Measurements from ENCODE around the gene C5orf47.

The C5orf47 gene

GRCh38 chr5:173988554-173989431, at the start of gene C5orf47:
Gene C5orf47, plus strand, starts transcription at chr5:173989170. Its CDS starts 94 bp downstream, at chr5:173989264.
- no peak for DNase-seq

- DNase-seq = no peak
Observed at GRCh38 chr5:173940269-173940668, 48.7 kb upstream of the C5orf47 start.

GRCh38 chr5:173941102-173941501, 47.9 kb upstream of the C5orf47 start:
- no peak for DNase-seq

GRCh38 chr5:173941758-173942401, 47.1 kb upstream of the C5orf47 start:
- no peak for DNase-seq

- no peak for DNase-seq
Observed at GRCh38 chr5:173944511-173944910, 44.5 kb upstream of the C5orf47 start.

GRCh38 chr5:173945160-173945559, 43.8 kb upstream of the C5orf47 start:
- DNase-seq = no peak

- no peak for DNase-seq
Observed at GRCh38 chr5:173946323-173946722, 42.6 kb upstream of the C5orf47 start.

- DNase-seq = peak; percentile 10
Observed at GRCh38 chr5:173950829-173951228, 38.1 kb upstream of the C5orf47 start.

- DNase-seq = no peak
Observed at GRCh38 chr5:173953528-173954090, 35.4 kb upstream of the C5orf47 start.

GRCh38 chr5:173954671-173955521, 34.1 kb upstream of the C5orf47 start:
- DNase-seq = no peak

- no peak for DNase-seq
Observed at GRCh38 chr5:173960986-173961385, 28.0 kb upstream of the C5orf47 start.

GRCh38 chr5:173961418-173961817, 27.6 kb upstream of the C5orf47 start:
- no peak for DNase-seq

- no peak for DNase-seq
Observed at GRCh38 chr5:173962436-173962972, 26.5 kb upstream of the C5orf47 start.

GRCh38 chr5:173963182-173963838, 25.7 kb upstream of the C5orf47 start:
- no peak for DNase-seq

GRCh38 chr5:173963867-173964441, 25.0 kb upstream of the C5orf47 start:
- no peak for DNase-seq

- DNase-seq = no peak
Observed at GRCh38 chr5:173964506-173964905, 24.5 kb upstream of the C5orf47 start.

GRCh38 chr5:173967241-173967640, 21.7 kb upstream of the C5orf47 start:
- no peak for DNase-seq

- DNase-seq = no peak
Observed at GRCh38 chr5:173968154-173968797, 20.7 kb upstream of the C5orf47 start.

GRCh38 chr5:173969167-173970049, 19.6 kb upstream of the C5orf47 start:
- no peak for DNase-seq
